Measurements from ENCODE around the gene CHST9.
"Not testable (repeated sequence)": the region's sequence is repeated elsewhere in the genome, so short reads cannot be mapped to it uniquely, and the experiment has no call there.

Gene CHST9

GRCh38 chr18:27165412-27165811 lies 19.7 kb downstream of the CHST9 start:
- no peak for DNase-seq

- no peak for DNase-seq
These were observed 20.2 kb downstream of the CHST9 start for GRCh38 chr18:27164905-27165304.

GRCh38 chr18:27163197-27163716 lies 21.9 kb downstream of the CHST9 start:
- DNase-seq: not testable (repeated sequence)

- not testable (repeated sequence) for DNase-seq
These were observed 35.9 kb downstream of the CHST9 start for GRCh38 chr18:27149240-27149639.

- no peak for DNase-seq
These were observed 40.4 kb downstream of the CHST9 start for GRCh38 chr18:27144672-27145071.

- no peak for DNase-seq
These were observed 41.4 kb downstream of the CHST9 start for GRCh38 chr18:27143580-27144287.

- DNase-seq: no peak
These were observed 42.2 kb downstream of the CHST9 start for GRCh38 chr18:27142891-27143290.

GRCh38 chr18:27141876-27142275 lies 43.2 kb downstream of the CHST9 start:
- DNase-seq: no peak

GRCh38 chr18:27138079-27138478 lies 47.0 kb downstream of the CHST9 start:
- DNase-seq: peak; percentile 7

GRCh38 chr18:27136208-27136535 lies 48.9 kb downstream of the CHST9 start:
- DNase-seq: no peak

GRCh38 chr18:27135504-27136207 lies 49.5 kb downstream of the CHST9 start:
- DNase-seq: no peak

- DNase-seq: no peak
These were observed 55.0 kb downstream of the CHST9 start for GRCh38 chr18:27130065-27130630.

- DNase-seq: no peak
These were observed 60.9 kb downstream of the CHST9 start for GRCh38 chr18:27124196-27124595.

- no peak for DNase-seq
These were observed 64.0 kb downstream of the CHST9 start for GRCh38 chr18:27121108-27121507.

GRCh38 chr18:27120246-27120645 lies 64.9 kb downstream of the CHST9 start:
- no peak for DNase-seq

- DNase-seq: no peak
These were observed 66.1 kb downstream of the CHST9 start for GRCh38 chr18:27118973-27119372.

GRCh38 chr18:27114842-27115241 lies 70.3 kb downstream of the CHST9 start:
- no peak for DNase-seq

- DNase-seq: no peak
These were observed 71.8 kb downstream of the CHST9 start for GRCh38 chr18:27113358-27113757.

GRCh38 chr18:27110319-27110718 lies 74.8 kb downstream of the CHST9 start:
- peak; percentile 73 for DNase-seq

- peak; percentile 87 for DNase-seq
These were observed 75.7 kb downstream of the CHST9 start for GRCh38 chr18:27109451-27109850.

- DNase-seq: peak; percentile 22
These were observed 76.3 kb downstream of the CHST9 start for GRCh38 chr18:27108842-27109241.

- no peak for DNase-seq
These were observed 80.4 kb downstream of the CHST9 start for GRCh38 chr18:27104743-27105142.

- no peak for DNase-seq
These were observed 90.5 kb downstream of the CHST9 start for GRCh38 chr18:27094621-27095020.

GRCh38 chr18:27093290-27093689 lies 91.8 kb downstream of the CHST9 start:
- DNase-seq: not testable (repeated sequence)

Measured in eye (tissue), 1 donor.